GM18870 (cell line): ENCODE measurements around the gene ADGB.

Experiments used
- ATAC-seq: cut with Tn5 transposase; IDR thresholded peaks from one replicate; pipeline ENCODE4 v1.9.1; 2021; ENCODE audit warnings: moderate library complexity; ENCODE audit not compliant: unreplicated experiment

The ADGB gene

GRCh38 chr6:146860583-146860982 lies 261.8 kb downstream of the ADGB start:
- ATAC-seq = no peak

- ATAC-seq = no peak
Observed at GRCh38 chr6:146861029-146861563, 262.3 kb downstream of the ADGB start.

DNA sequence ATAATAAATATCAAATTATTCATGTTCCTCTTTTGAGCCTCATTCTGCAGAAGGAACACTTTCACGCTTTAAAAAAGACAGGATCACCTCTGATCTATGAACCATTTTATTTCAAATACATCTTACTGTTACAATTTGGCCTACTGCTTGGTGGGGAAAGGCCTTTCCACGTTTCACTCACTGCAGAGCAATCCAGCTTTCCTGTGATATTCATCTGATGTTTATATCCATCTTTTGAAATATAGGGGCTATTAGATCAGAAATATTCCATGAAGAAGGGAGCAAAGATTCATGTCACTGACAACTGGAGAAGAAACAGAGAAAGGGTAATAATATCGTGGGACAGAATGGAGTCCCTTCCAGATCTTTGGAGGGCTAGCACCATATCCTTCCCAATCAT lies 262.9 kb downstream of the ADGB start:
- no peak for ATAC-seq

DNA sequence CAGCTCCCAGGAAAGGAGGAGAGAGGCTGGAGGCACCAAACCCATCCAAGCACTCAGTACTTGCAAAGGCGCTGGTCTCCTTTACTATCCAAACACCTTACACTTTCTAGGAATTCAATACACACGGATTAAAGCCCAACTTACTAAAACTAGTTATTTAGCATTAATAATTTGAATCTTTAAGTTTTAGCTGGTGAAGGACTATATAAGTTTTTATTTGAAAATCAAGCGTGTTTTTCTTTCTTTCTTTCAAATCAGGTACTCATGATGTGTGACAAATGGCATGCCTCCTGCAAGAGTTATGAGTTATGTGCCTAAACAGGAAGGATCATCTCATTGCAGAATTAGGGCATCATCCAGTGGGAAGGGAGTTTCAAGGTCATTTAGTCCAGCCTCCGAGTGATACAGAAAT lies 263.7 kb downstream of the ADGB start:
- no peak for ATAC-seq

GRCh38 chr6:146864300-146864699 lies 265.5 kb downstream of the ADGB start:
- ATAC-seq = no peak

- no peak for ATAC-seq
Observed at GRCh38 chr6:146864885-146865284, 266.1 kb downstream of the ADGB start.
